Kidney epithelial cell (primary cell): Measurements from ENCODE around the gene APMAP. TPM values are rescaled to one million over a fixed set of nuclear protein-coding genes. Genes with fewer than 3 reads are reported as not detected.

Source experiments
- DNase-seq: peaks from one replicate; pipeline ENCODE4 v3.0.0-alpha.2; 2010; ENCODE audit warnings: low read depth
- H3K27me3 ChIP-seq: 2 replicates; pipeline ENCODE4 v1.6.0; 2011; ENCODE audit warnings: low read length; ENCODE audit not compliant: control insufficient read depth, insufficient read depth
- H3K36me3 ChIP-seq: 2 replicates; pipeline ENCODE4 v1.5.1; 2011; ENCODE audit warnings: low read length; ENCODE audit not compliant: control insufficient read depth, insufficient read depth
- H3K4me3 ChIP-seq: 2 replicates; pipeline ENCODE4 v1.5.1; 2011; ENCODE audit warnings: low read depth, mild to moderate bottlenecking, control low read depth, low read length
- CTCF ChIP-seq: IDR thresholded peaks from 2 replicates; pipeline ENCODE4 v1.5.1; 2011; ENCODE audit warnings: mild to moderate bottlenecking, moderate library complexity, low read length, control low read depth, inconsistent platforms; ENCODE audit not compliant: insufficient read depth, poor library complexity, severe bottlenecking
- total RNA-seq: library from RNA; depleted of rRNA; stranded (reverse); fragments of >200 nt; gene quantifications from 2 replicates; pipeline ENCODE4 v1.2.3, GENCODE V29; 2015

The APMAP gene
- total RNA-seq, 1 donor from 2014 or later: 98.8 TPM

- H3K36me3 ChIP-seq: no peaks in the 10 kb centered on the region
- no peak for DNase-seq
- peaks cover 2% of the 10 kb centered on the region for H3K27me3 ChIP-seq
- TF ChIP-seq CTCF: no peak
- no peak overlapping the region for H3K4me3 ChIP-seq
These were observed 28.4 kb upstream of the APMAP start for GRCh38 chr20:25020901-25021301.

GRCh38 chr20:25020345-25020744 is 27.8 kb upstream of the APMAP start:
- Histone ChIP-seq H3K36me3 (no peaks in the 10 kb centered on the region), H3K4me3 (no peak overlapping the region), H3K27me3 (peaks cover 2% of the 10 kb centered on the region)
- no peak for TF ChIP-seq CTCF
- DNase-seq: no peak

GRCh38 chr20:25019381-25020155 is 27.0 kb upstream of the APMAP start:
- peaks cover 2% of the 10 kb centered on the region for H3K27me3 ChIP-seq
- no peak for TF ChIP-seq CTCF
- no peak for DNase-seq

GRCh38 chr20:25018841-25019240 is 26.3 kb upstream of the APMAP start:
- Histone ChIP-seq H3K36me3 (no peaks in the 10 kb centered on the region), H3K4me3 (no peak overlapping the region), H3K27me3 (peaks cover 2% of the 10 kb centered on the region)
- TF ChIP-seq CTCF: no peak
- DNase-seq: no peak

More at GRCh38 chr20:25019381-25020155, 27.0 kb upstream of the APMAP start:
- H3K4me3 ChIP-seq: no peak overlapping the region
- H3K36me3 ChIP-seq: no peaks in the 10 kb centered on the region

GRCh38 chr20:25018425-25018824 is 25.9 kb upstream of the APMAP start:
- peaks cover 2% of the 10 kb centered on the region for H3K27me3 ChIP-seq
- no peaks in the 10 kb centered on the region for H3K36me3 ChIP-seq
- TF ChIP-seq CTCF: no peak
- H3K4me3 ChIP-seq: no peak overlapping the region
- no peak for DNase-seq
